ES-I3 (cell line): Measurements from ENCODE around the gene NTRK3.

Experiments used
- H3K36me3 ChIP-seq: 2 replicates; pipeline ENCODE4 v1.6.1; 2013; ENCODE audit warnings: mild to moderate bottlenecking, low read length, control low read depth, moderate library complexity; ENCODE audit not compliant: insufficient read depth
- H3K4me1 ChIP-seq: 2 replicates; pipeline ENCODE4 v1.6.1; 2013; ENCODE audit warnings: mild to moderate bottlenecking, control low read depth, low read length; ENCODE audit not compliant: insufficient read depth
- H3K9ac ChIP-seq: 2 replicates; pipeline ENCODE4 v1.6.1; 2013; ENCODE audit warnings: low read depth, mild to moderate bottlenecking, low read length, moderate library complexity
- H3K9me3 ChIP-seq: 2 replicates; pipeline ENCODE4 v1.6.1; 2013; ENCODE audit warnings: mild to moderate bottlenecking, low read length, moderate library complexity; ENCODE audit not compliant: control insufficient read depth, insufficient read depth

NTRK3 gene

DNA sequence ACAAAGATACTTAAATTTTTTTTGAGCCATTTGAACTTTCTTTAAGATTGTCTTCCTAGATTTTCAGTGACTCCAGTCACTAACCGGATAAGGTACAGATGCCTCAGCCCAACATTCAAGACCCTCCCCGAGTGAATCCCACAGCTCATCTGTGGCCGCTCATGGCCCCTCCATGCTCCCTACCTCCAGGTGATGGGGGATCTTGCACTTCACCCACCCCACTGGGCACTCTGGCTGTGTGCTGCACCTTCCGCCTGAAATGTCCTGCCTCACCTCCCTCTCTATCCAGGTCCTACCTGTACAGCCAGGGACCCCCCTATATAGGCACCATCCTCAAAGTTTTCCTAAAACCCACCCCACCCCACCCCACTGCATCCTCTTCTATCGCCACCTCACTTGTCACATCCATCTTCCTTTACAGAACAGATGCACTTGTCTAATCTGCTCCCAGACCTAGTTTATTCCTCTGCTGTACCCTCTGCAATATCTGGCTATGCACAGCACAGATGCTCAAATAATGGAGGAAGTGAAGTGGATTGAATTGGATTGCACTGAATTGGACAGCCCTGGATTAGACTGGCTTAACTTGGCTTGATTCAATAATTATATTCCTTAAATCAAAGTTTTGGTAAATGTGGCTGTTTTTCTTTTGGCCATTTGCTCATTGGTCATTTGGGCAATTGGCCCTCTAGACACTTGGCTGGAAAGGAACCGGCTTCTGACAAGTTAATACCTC is 24.5 kb downstream of the NTRK3 start:
- no peaks in the 10 kb centered on the region for H3K9me3 ChIP-seq
- H3K4me1 ChIP-seq, result no peaks in the 10 kb centered on the region; the same call in 1 of the 2 replicates
- H3K9ac ChIP-seq, result no peak overlapping the region
- H3K36me3 ChIP-seq, result no peaks in the 10 kb centered on the region

DNA sequence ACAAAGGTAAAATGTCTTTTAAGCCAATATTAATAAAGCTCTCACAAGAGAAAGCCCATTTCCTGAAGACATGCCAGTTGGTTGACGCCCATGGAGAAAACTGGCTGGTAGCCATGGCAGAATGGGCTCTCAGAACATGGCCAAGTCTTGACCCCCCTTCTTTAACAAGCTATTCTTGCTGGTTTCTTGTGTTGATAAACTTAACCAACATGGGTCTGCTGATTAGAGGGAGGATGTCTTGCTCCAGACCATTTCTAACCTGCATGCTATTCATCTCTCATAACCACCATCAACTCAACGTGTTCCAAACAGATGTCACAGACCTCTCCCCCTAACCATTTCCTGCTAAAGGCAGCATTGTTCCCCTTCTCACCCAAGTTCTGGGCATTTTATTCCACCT is 25.7 kb downstream of the NTRK3 start:
- Histone ChIP-seq H3K9me3 (no peaks in the 10 kb centered on the region), H3K36me3 (no peaks in the 10 kb centered on the region), H3K9ac (no peak overlapping the region), H3K4me1 (no peaks in the 10 kb centered on the region; the same call in 1 of the 2 replicates)

DNA sequence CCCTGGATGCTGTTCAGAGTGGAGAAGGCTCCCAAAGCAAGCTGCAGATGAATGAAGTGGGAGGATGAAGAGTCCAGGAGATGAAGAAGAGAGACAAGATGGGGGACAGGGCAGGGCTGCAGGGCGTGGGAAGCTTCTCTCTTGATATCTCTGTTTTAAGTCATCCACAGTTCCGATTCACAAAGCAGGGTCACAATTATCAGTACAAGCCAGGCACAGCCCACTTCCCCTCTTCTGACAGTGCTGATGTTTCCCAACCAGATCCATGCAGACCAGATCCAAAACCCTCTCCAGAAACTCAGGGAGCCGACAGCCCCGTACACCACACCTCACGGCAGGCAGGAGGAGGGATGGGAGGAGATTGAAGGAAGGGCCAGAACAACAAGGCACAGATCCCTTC is 31.1 kb downstream of the NTRK3 start:
- Histone ChIP-seq H3K36me3 (no peaks in the 10 kb centered on the region), H3K4me1 (no peaks in the 10 kb centered on the region), H3K9ac (no peak overlapping the region), H3K9me3 (no peaks in the 10 kb centered on the region)

DNA sequence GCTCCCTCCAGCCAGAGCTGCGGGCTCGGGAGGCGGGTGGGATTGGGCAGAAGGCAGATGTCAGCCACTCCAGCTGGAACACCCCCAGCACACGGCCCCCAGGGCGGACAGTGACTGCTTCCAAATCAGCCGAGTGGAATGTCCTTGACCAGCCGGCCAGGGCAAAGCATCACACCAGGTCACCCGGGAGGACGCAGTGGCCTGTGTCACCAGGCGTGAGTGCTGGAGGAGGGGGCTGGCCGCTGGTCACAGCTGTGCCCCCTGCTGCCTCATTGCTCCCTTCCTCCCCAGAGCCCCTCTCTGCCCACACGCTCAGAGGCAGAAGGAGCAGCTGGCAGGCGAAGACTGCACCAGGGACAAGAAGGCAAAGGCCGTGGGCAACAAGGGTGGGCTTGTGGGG is 33.5 kb downstream of the NTRK3 start:
- no peaks in the 10 kb centered on the region for H3K9me3 ChIP-seq
- H3K9ac ChIP-seq, result no peak overlapping the region
- H3K36me3 ChIP-seq, result no peaks in the 10 kb centered on the region
- H3K4me1 ChIP-seq, result no peaks in the 10 kb centered on the region

DNA sequence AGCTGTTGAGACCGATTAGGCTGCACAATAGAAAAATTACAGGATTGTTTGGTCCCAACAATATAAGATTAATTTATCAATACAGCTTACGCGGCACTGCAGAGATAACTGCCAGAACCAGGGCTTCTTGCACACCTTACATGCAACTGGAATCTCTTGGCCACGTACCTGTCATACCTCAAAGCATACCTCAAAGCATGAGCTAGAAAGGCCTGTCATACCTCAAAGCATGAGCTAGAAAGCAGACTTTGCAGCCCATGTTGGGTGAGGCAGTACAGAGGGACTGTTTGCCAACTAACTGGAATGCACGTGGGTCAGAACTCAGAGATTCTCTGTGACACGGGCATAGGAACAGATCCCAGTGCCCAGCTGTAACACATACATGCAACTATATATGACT is 34.7 kb downstream of the NTRK3 start:
- no peaks in the 10 kb centered on the region for H3K4me1 ChIP-seq
- H3K36me3 ChIP-seq, result no peaks in the 10 kb centered on the region
- H3K9me3 ChIP-seq, result no peaks in the 10 kb centered on the region
- H3K9ac ChIP-seq, result no peak overlapping the region

DNA sequence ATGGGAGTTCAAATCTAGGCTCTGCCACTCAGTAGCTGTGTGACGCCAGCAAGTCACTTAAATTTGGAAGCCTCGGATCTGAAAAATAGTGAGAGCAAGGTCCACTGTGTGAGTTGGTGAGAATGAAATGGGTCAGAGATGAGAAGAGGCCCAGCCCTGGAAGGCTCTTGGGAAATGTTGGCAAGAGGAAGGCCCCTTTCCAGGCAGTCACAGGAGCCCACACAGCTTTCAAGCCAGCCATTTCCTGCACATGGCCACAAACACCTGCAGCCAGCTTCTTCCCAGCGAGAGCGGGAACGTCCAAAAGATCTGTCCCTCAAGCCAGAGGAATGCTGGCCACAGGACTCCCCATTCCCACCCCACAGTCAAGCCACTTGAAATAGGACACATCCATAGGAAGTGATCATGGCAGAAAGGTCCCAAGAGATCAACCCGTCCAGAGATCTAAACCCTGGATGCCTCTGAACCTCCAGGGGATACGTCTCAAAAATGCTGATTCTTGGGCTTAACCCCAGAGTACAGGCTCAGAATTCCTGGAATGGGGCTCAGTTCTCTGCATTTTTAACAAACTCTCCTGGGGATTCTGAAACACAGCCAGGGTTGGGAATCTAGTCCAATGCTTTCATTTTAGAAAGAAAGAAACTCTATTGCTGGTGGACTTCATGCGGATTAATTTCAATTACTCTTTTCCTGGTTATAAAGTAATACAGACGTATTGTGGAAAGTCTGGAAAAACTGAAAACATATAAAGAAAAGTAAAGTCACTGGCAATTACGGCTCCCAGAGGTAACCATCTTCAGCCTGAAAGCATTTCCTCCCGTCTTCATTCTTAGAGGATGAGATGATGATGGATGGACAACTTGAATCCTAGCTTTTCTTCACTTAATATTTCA is 35.9 kb downstream of the NTRK3 start:
- H3K4me1 ChIP-seq, result no peaks in the 10 kb centered on the region
- H3K36me3 ChIP-seq, result no peaks in the 10 kb centered on the region
- no peaks in the 10 kb centered on the region for H3K9me3 ChIP-seq
- H3K9ac ChIP-seq, result no peak overlapping the region

DNA sequence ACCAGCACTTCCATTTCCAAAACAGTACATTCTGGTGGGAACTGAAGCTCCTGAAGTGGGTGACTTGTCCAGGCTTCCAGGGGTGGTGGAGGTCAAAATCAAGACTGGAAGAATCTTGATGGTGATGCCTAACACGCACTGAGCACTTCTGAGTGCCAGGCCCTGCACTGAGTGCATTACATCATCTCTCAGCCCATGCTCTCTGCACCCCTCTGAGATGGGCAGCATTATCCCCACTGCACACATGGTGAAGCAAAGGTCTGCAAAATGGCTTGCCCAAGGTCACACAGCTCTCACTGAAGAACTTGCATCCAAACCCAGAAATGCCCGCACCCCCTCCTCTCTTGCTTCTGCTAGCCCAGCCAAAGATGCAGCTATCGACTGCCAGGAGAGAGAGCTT is 36.9 kb downstream of the NTRK3 start:
- Histone ChIP-seq H3K4me1 (no peaks in the 10 kb centered on the region), H3K9me3 (no peaks in the 10 kb centered on the region), H3K36me3 (no peaks in the 10 kb centered on the region), H3K9ac (no peak overlapping the region)

DNA sequence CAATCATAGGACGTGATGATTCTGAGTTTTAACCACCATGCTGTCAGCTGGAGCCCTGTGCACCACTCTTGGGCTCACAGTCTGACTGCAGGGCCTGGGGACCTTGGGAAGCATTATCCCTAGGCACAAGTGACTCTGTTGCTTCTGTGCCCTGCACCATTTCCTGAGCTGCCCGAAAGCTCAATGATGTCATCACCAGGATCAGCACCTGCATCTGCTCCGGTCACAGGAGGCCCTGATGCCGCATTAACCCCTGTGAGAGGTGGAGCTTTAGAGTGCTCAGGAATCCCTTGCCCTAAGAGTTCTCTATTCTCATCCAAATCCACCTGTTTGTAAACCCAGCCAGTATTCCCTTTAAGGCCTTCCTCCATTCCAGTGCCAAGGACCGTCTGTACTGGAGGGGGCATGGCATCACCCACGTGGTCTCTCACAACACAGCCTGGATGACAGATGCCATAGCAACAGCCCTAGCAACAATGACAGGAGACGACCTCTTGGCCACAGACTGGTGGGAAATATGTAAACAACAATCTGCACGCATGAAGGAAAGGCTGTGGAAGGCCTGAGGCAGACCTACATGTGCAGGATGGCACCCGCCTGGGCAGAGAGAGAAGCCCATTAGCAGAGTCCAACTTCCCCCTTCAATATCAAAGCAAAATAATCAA is 37.9 kb downstream of the NTRK3 start:
- Histone ChIP-seq H3K9ac (no peak overlapping the region), H3K9me3 (no peaks in the 10 kb centered on the region), H3K36me3 (no peaks in the 10 kb centered on the region), H3K4me1 (no peaks in the 10 kb centered on the region)

DNA sequence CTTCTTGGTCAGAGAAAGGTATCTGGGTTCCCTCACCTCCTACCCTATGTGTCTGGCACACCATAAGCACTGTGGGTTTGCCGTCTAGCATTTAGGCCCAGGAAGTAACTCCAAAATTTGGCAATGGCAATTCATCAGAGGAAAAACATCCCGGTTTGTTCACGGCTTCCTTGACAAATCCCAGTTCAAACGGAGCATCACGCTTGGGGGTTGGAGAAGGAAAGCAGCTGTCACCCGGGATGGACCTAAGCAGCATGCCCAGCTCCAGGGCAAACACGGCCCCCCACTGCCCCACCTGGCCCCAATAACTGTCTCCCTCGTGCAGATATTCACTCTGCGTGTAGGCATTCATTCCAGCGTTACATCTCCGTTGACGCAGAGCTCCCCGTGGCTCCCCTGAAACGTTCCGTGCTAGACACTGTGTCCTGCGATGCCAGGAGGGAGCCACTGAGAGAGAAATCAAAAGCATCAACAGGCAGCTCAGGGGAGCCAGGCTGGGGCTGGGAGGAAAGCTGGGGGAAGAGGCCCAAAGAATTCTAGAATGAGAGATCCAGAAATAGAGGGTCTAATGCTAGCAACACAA is 41.4 kb downstream of the NTRK3 start:
- no peaks in the 10 kb centered on the region for H3K9me3 ChIP-seq
- H3K36me3 ChIP-seq, result no peaks in the 10 kb centered on the region
- H3K9ac ChIP-seq, result no peak overlapping the region
- H3K4me1 ChIP-seq, result no peaks in the 10 kb centered on the region

DNA sequence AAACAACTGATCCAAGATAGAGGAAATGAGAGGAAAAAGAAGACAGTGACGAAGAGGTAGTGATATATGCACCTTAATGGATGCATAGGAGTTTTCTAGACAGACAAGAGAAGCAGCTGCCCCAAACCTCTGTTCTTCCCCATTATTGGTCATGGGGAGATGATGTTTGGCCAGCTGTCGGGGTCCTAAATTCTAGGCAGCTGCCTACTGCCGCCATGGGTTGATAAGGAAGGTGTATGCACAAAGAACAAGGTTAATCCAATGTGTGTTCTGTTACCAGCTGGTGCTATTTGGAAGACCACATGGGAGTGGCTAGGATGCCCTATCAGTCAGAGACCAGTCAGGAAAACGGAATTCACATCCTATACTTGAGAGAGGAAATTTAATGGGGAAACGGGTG is 47.4 kb downstream of the NTRK3 start:
- Histone ChIP-seq H3K9ac (no peak overlapping the region), H3K4me1 (no peaks in the 10 kb centered on the region), H3K36me3 (no peaks in the 10 kb centered on the region), H3K9me3 (no peaks in the 10 kb centered on the region)

DNA sequence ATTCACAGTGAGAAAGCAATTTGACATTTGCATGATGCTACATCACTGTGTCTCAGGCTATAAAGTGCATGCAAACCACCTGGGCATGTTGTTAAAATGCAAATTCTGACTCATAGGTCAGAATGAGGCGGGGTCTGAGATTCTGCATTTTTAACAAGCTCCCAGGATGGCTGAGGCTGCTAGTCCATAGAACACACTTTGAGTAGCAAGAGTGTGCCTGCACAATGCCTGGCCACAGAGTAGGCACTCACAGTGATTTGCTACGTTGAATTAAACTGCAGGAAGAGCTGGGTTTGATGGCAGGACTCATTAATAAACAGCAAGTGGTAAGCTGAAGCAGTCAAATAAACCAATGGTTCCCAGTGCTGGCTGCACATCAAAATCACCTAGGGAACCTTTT is 48.1 kb downstream of the NTRK3 start:
- Histone ChIP-seq H3K9me3 (no peaks in the 10 kb centered on the region), H3K9ac (no peak overlapping the region; the same call in 1 of the 2 replicates), H3K36me3 (no peaks in the 10 kb centered on the region), H3K4me1 (no peaks in the 10 kb centered on the region)

DNA sequence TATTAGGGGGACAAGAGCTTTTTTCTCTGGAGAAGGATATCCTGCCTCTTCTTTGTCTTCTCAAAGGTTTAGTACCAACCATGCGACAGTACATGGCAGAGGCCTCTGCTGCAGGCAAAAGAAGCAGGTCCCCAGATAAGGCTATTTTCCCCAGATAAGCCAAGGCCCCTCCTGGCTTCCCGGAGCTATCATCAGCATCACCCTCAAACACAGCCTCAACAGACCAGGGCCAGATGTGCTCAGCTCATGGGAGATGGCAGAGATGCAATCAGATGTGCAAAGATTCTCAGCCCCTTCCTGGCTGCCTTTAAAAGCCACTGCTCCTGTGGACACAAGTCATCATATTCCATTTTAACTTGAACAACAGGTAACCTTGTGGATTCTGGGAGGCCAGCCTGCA is 49.0 kb downstream of the NTRK3 start:
- Histone ChIP-seq H3K9me3 (no peaks in the 10 kb centered on the region), H3K36me3 (no peaks in the 10 kb centered on the region), H3K9ac (no peak overlapping the region), H3K4me1 (no peaks in the 10 kb centered on the region)

DNA sequence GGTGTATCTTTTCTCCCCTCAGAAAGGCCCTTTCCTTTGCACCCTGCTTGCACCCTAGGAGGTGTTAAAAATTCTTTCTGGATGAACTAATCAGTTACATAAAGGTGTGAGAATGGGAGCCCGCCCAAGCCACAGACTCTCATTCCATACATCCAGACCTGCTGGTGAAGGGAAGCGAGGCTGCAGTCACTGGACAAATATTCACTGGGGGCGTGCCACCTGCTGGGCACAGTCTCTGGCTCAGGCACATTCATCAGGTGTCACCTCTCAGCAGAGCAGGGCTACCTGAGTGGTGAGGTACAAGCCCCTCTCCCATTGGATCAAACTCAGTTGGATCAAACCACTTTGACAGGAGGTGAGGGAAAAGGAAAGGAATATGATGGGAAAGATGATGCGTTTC is 52.0 kb downstream of the NTRK3 start:
- Histone ChIP-seq H3K9ac (no peak overlapping the region), H3K36me3 (no peaks in the 10 kb centered on the region), H3K4me1 (no peaks in the 10 kb centered on the region)

DNA sequence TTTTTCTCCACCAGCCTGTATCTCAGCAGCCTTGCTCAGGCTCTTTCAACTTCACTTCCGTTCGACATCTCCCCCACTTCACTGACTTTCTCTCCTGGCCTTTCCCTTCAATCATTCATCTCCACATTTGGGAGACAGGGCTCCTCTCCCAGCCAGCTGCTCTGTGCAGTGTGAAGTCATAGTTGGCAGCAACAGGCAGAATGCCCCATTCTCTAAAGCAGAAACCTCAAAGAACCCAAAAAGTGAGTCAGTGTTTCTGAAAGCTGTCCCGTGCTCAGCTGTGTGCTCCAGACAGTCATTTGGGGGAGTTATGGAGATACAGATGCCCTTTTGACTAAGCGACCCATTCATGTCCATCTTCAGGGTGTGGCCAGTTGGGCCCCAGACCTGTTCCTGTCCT is 54.3 kb downstream of the NTRK3 start:
- no peaks in the 10 kb centered on the region for H3K4me1 ChIP-seq
- no peaks in the 10 kb centered on the region for H3K9me3 ChIP-seq
- no peak overlapping the region for H3K9ac ChIP-seq
- no peaks in the 10 kb centered on the region for H3K36me3 ChIP-seq

More for the DNA sequence above, 52.0 kb downstream of the NTRK3 start:
- no peaks in the 10 kb centered on the region for H3K9me3 ChIP-seq
